NCI-H345 treated with DMSO at 0.1 percent for 48 hours (cell line): ENCODE data around the gene RIMKLA.

ENCODE experiments used
- DNase-seq: peaks from one replicate; lab custom pipeline; 2025; ENCODE audit not compliant: unreplicated experiment; lab: John Stamatoyannopoulos, UW

The RIMKLA gene

DNA sequence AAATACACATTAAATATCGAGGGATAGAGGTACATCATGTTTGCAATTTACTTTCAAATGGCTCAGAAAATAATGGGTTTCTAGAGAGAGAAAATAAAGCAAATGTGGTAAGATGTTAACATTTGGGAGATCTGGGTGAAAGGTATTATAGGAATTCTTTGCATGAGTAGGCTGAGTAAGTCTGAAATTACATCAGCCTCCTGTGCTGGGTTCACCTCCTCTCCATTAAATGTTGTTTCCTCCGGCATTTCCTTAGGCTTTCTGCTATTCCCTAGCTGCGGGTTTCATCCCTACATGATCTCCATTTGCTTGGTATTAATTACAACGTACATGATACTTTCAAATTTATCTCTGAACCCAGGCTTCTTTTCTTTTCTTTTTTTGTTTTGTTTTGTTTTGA lies 43.6 kb downstream of the RIMKLA start:
- DNase-seq, result no peak

DNA sequence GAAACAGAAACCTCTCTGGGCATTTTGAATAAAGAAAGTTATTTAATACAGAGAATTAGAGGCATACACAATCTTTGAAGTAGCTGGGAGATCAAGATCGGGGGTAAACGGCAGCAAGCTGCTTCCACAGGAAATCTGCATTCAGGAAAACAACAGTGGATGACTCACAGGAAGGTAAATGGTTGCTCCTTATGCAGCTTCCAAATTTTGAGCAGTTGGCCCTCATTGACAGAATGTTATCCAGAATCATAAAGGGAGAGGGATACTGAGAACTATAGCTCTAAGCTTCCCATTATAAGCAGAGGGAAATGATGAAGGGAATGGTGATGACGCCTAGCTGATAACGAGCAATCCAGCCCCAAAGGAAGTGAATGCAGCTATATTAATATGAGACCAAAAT lies 46.6 kb downstream of the RIMKLA start:
- DNase-seq, result no peak

DNA sequence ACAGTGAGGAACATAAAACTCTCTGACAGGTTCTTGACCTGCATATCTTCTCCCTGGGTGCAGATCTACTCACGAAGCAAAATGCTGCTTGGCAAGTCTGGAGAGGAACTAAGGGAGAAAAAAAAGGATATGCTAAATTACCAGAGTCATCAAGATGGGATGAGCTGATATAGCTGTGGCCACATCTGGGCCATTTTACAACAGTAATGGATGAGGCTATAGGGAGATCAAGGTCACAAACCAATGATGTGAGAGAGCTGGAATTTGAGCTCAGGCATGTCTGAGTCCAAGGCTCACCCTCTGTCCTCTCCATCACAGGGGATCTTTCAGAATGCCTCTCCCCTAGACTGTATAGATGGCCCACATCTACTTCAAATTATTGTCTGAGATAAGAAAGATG lies 49.0 kb downstream of the RIMKLA start:
- DNase-seq, result no peak

DNA sequence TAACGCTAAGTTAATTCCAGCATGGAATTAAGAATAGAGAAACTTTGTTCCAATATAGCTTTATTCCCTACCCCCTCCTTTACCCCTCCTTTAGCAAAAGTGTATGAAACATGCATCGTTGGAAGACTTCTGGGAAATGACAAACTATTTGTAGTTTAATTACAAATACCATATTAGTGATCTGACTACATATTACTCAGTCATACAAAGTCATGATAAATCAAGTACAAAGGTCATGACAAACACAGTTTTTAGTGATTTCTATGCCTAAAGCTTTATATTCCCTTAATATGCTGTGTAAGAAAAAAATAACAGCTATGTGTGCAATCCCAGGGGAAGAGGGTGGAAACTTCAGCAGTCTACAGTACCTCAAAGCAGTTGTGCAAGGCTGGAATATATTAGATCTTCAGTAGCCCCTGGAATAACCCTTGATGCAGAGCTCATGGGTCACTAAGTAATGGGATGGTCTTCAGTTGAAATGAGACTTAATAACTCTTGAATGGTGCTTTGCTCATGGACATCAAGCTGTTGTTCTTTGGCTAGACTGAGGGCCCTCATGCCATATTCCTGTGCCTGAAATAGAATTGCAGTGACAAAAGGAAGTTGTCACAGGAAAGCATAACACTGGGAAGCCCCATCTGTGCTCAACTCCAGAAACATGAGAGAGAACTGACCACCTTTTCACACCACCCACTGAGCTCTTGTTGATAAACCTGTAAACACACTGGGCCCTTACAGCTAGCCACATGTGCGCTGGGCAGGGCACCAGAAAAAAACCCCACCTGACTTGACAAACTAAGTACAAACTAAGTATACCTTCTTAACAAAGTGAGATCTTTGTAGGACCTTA lies 49.9 kb downstream of the RIMKLA start:
- DNase-seq, result no peak

DNA sequence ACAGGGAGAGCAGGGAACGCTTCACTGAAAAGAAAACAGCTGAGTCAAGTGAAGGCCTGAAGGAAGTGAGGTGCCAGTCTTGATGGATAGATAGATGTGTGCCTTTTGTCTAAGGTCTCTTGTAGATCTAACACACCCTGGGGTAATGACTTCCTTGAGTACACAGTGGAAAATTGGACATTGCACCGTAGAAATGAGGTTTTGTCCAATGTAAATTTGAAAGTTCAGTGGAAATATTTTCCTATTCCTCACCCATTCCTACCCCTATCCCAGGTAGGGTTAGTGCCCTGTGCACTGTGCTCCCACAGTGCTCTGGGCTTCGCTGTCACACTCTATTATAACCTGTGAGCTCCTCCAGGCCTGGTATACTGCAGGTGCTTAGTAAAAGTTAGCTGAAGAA lies 50.9 kb downstream of the RIMKLA start:
- no peak for DNase-seq

DNA sequence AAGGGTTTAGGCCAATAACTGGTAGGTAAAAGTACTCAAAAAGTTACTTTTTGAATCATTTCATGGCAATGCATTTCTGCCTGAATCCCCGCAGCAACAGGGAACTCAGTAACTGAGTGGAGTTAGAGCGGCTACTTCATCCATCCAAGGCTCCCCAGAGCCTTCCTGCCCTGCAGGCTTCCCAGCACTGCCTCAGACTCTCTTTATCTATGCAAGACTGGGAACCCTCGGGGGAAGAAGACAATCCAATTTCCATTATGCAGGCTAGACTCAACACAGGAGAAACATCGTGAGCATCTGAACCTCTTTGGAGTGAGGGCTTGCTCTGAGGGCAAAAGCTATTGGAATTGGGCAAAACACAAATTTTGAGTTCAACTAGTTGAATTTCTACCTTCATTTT lies 52.1 kb downstream of the RIMKLA start:
- no peak for DNase-seq

DNA sequence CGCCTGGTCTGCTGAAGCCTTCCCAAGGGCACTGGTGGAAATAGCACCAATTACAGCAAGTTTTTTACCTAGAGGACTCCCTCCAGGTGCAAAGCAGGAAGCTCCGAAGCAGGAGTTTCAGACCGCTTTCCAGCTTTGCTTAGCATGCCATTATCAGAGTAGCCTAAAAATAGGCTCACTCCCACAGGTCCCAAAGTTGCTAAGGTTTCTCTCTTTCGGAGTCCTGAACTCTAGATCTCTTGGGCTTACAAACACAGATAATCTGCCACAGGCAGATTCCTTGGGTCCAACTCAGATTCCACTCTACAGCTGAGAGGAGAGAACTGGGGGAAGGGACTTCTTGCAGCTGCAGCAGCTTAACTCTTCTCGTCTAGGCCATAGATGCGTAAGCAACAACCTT lies 52.8 kb downstream of the RIMKLA start:
- no peak for DNase-seq

DNA sequence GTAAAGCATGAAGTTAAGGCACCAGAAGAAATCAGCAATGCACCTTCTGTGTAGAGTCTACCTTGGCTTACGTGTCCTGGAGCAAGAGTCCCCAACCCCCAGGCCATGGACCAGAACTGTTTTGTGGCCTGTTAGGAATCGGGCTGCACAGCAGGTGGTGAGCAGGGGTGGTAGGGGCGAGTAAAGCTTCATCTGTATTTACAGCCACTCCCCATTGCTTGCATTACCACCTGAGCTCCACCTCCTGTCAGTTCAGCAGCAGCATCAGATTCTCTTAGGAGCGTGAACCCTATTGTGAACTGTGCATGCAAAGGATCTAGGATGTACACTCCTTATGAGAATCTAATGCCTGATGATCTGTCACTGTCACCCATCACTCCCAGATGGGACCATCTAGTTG lies 53.7 kb downstream of the RIMKLA start:
- no peak for DNase-seq

DNA sequence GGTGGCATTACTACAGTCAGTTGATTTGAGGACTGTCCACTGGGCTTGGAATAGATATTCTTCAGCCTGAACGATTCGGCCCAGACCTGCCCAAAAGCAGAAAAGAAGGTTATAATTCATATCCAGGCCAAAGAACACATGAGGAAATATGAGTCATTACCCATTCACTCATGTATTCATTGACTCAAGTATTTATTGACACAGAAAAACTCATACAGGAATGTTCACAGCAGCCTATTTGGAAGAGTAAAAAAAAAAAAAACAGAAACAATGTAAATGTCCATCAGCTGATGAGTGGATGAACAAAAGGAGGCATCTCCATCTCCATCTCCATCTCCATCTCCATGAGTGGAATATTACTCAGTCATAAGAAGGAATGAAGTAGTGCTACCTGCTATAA lies 59.3 kb downstream of the RIMKLA start:
- DNase-seq, result no peak

DNA sequence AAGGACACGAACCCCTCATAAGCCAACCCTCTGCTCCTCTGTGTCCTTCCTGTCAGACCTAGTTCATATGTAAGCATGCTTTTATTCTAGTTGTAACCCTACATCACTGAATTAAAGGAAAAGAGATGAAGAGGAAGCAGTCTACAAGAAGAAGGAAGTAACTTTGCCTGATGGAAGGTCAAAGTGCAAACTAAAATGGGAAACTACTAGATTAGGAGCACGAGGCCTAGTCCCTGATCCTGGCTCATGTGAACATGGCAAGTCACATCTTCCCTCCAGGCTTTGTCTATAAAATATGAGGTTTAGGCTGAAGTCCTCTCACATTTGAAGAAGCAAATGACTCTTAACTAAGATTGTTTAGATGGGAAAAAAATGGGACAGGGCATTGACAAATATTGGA lies 62.1 kb downstream of the RIMKLA start:
- no peak for DNase-seq

DNA sequence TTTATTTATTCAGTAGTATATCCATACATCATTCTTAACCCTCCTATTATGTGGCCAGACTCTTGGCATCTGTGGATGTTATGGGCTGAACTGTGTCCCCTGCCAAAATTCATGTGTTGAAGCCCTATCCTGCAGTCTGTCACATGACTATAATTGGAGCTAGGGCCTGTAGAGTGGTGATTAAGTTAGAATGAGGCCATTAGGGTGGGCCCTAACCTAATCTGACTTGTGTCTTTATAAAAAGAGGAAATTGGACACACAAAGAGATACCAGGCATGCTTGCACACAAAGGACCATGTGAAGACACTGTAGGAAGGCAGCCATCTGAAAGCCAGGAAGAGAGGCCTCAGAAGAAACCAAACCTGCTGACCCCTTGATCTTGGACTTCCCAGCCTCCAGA lies 68.7 kb downstream of the RIMKLA start:
- DNase-seq, result no peak

DNA sequence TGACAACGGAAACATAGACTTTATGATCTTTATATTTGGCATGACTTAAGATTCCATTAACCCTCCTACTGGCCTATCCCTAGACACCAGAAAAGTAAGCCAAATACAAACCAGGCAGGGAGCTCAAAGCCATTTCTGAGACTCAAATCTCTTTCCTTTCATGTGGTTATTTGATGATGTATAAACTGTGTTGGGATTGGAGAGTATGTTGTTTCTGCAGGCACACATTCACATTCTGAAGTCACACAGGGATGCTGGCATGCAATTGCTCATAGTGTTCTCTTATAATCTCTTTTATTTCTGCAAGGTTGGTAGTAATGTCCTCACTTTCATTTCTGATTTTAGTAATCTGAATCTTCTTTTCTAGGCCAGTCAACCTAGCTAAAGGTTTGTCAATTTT lies 69.5 kb downstream of the RIMKLA start:
- DNase-seq, result no peak

DNA sequence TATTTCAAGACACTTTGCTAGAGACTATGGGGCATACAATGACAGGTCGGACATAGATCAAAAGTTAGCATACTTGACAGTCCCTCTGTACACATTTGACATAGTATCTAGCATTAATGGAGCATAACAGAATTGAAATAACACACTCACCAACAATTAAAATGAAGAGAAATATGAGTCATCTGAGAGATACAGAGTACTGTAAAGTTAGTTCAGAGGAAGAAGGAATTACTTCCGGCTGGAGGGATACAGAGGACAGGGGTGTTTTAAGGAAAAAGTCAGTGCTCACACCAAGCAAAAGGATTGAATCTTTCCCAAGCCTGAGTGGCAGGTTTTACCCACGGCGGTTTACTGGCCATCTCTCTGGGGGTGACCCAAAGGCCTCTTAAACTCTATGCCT lies 72.8 kb downstream of the RIMKLA start:
- no peak for DNase-seq

DNA sequence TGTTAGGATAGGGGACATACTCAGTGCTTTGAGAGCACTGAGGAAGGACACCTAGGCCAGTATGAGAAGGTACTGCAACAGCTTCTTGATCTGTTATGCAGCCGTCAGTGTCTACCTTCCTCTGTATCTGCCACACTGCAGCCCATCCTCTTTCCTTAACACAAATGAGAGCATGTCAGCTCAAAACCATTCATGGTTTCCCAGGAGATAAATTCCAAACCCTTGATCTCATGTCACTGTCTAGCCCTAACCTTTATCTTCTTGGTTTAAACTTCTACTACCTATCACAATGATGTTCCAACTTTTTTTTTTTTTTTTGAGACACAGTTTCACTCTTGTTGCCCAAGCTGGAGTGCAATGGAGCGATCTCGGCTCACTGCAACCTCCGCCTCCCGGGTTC lies 73.8 kb downstream of the RIMKLA start:
- DNase-seq, result no peak

DNA sequence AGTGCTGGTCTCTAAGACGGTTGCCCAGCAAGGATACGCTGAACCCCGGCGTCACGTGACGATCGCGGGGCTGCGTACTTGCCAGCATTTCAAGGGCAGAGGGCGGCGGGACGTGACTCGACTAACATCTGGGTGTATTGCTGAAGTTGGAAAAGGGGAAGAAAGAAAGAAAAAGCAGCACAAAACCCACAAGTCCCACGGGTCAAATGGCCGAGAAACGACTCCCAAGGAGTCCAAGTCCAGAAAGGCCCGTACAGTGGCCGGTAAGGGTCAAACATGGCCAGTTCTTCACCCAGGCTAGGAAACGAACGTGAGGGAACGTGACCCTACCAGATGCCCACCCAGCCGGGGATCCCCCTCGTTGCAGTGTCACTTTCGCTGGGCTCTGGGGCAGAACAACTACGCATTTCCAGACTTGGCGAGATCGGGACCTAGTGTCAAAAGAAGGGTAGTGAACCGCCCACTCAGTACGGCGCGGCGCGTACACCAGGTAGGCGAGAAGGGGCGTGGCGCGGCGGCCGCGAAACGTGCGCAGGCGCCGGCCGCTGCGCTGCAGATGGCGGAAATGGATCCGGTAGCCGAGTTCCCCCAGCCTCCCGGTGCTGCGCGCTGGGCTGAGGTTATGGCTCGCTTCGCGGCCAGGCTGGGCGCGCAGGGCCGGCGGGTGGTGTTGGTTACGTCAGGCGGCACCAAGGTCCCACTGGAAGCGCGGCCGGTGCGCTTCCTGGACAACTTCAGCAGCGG lies 75.6 kb downstream of the RIMKLA start, which contains the start of the genes PPCS and ZMYND12:
Gene PPCS, plus strand, starts transcription at position 534 of the 744 bp plus-strand sequence. Its CDS starts 23 bp downstream, at position 557.
Gene ZMYND12, minus strand, starts transcription at position 13 of the 744 bp plus-strand sequence. CDS start 25 bp downstream, outside the sequence.
- DNase-seq, result peak; percentile 68

DNA sequence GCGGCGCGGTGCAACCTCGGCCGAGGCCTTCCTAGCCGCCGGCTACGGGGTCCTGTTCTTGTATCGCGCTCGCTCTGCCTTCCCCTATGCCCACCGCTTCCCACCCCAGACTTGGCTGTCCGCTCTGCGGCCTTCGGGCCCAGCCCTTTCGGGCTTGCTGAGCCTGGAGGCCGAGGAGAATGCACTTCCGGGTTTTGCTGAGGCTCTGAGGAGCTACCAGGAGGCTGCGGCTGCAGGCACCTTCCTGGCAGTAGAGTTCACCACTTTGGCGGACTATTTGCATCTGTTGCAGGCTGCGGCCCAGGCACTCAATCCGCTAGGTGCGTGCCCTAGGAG lies 76.1 kb downstream of the RIMKLA start:
- DNase-seq, result peak; percentile 47

DNA sequence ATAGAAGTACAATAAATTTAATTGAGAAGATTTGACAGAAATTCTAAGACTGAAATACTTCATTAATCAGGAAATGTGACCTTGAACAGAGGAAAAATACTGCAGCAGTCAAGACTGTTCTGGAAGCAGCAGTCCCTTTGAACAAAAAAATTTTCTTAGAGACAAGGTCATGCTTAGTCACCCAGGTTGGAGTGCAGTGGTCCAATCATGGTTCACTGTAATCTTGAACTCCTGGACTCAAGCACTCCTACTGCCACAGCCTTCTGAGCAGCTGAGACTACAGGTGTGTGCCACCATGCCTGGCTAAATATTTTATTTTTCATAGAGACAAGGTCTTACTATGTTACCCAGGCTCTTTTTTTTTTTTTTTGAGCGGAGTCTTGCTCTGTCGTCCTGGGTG lies 80.6 kb downstream of the RIMKLA start:
- DNase-seq, result no peak

DNA sequence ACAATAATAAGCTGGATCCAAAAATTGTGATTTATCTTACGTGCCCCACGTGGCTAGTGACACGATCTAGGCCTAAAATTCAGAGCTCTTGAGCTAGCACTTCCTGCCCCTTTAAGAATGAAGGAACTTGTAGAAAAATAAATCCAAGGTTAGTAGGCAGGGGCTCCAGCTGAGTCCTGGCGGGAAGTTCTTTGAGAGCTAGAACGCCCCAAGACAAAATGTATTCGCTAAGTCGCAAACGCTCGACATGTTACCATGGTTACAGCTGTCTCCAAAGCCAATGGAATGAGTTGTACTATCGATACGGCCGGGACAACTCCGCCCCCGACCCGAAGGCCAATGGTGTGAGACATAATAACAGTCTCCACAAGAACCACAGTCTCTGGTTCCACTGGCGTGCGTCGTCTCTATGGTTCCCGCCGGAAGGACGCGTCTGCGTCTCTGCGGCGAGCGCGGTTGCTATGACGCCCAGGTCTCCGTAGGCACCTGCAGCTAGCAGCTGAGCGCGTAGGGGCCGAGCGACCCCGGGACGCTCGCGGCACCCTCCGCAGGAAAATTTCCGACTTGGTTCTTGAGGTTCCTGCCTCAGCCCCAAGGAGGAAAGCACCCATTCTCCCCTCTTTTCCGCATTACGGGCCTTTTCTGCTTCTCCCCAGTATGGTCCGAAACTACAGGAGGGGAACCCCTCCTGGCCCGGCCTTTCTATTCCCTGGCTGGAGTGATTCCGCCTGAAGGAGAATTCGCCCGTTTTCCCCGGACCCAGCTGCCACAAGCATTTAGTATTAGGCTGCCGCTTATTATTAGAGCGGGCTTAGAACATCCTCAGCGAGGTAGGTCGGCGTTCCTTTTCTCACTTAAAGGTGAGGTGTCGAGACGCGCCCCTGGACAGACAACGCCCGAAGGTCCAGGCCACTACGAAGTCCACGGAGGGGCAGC lies 82.5 kb downstream of the RIMKLA start, which contains the start of gene CCDC30:
Gene CCDC30, plus strand, starts transcription at position 459 of the 936 bp plus-strand sequence. CDS start 17,266 bp downstream, outside the sequence.
- peak; percentile 99 for DNase-seq

DNA sequence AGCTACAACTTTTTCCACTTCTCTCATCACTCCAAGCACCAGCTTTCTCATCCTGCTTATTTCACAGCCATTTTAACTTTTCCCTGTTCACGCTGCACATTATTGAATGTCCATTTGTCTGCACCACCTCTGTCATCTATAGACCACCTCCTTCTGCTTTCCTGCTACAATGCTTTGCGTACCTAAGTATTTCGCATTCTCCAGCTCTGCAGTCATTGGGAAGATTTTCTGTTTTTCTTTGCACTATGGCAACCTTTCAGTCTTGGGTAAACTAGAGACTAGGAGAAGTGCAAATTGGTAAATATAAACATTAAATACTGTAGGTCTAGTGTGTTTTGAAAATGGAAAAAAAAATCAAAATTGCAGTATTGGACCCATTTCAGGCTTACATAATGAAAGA lies 83.3 kb downstream of the RIMKLA start:
- DNase-seq, result no peak

DNA sequence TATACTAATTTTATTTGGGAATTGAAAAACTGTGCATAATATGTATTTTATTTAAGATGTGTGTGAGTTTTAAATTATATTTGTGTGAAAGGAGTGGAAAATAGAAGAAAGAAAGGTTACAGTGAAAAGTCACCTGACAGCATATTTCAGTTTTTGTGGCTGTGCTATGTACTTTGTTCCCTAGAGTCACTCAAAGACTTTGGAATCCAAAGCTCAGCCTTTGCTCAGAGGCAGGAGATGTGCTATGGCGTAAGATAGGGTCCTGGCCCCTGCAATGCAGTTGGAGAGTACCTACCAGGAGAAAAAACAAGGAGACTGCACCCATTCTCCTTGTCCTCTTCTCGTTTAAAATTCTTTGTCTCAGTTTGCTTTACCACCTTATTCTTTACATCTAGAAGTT lies 85.4 kb downstream of the RIMKLA start:
- no peak for DNase-seq

DNA sequence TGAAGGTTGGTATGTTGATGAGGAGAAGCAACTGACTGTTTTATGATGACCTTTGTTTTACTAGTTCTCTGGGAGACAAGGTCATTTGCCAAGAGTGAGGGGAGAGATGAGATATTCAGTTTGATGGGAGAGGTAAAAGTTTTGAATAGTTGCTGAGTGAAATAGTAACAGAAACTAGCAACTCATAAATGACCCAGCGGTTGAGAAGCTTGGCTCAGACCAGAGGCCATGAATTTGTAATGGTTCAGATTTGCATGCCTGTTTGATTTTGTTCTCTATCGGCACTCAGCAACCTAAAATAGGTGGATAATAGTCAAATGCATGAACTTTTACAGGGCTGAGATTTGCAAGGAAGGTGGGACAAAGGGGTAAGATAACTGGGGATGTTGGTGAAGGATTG lies 89.1 kb downstream of the RIMKLA start:
- DNase-seq, result no peak
